Duodenal mucosa (tissue), 2 donors: ENCODE results near the gene MMAB.

Experiments
- H3K27ac ChIP-seq: one replicate; pipeline ENCODE4 v1.7.0; 2013; ENCODE audit warnings: low read depth, low read length
- H3K27me3 ChIP-seq, 2 donors: one replicate each; pipeline ENCODE4 v1.7.0; 2013; ENCODE audit warnings: low read length in 2 of 2, control low read depth in 1 of 2; ENCODE audit not compliant: insufficient read depth in 2 of 2, control insufficient read depth in 1 of 2
- H3K36me3 ChIP-seq, 2 donors: one replicate each; pipeline ENCODE4 v1.7.0; 2013; ENCODE audit warnings: low read length in 2 of 2, control low read depth in 1 of 2; ENCODE audit not compliant: insufficient read depth in 2 of 2, control insufficient read depth in 1 of 2
- H3K4me1 ChIP-seq, 2 donors: one replicate each; pipeline ENCODE4 v1.7.0; 2013; ENCODE audit warnings: low read length in 2 of 2, control low read depth in 1 of 2; ENCODE audit not compliant: insufficient read depth in 2 of 2, control insufficient read depth in 1 of 2
- H3K4me3 ChIP-seq, 2 donors: one replicate each; pipeline ENCODE4 v1.7.0; 2013; ENCODE audit warnings: low read length in 2 of 2, low read depth in 1 of 2
- H3K9ac ChIP-seq, 2 donors: one replicate each; pipeline ENCODE4 v1.7.0; 2013; ENCODE audit warnings: low read length in 2 of 2, low read depth in 1 of 2
- H3K9me3 ChIP-seq, 2 donors: one replicate each; pipeline ENCODE4 v1.7.0; 2013; ENCODE audit warnings: low read length in 2 of 2, control low read depth in 1 of 2; ENCODE audit not compliant: control insufficient read depth in 1 of 2

MMAB gene

GRCh38 chr12:109534456-109534855, 38.8 kb downstream of the MMAB start:
- Histone ChIP-seq H3K9ac (no peak overlapping the region), H3K4me3 (no peak overlapping the region), H3K27ac (no peak overlapping the region), H3K36me3 (peaks cover 14 to 54% of the 10 kb centered on the region in 2 donors), H3K4me1 (no peaks in the 10 kb centered on the region), H3K9me3 (no peaks in the 10 kb centered on the region), H3K27me3 (no peaks in the 10 kb centered on the region)

- Histone ChIP-seq H3K9me3 (no peaks in the 10 kb centered on the region), H3K4me3 (no peak overlapping the region), H3K36me3 (peaks cover 14 to 57% of the 10 kb centered on the region in 2 donors), H3K27me3 (no peaks in the 10 kb centered on the region), H3K4me1 (no peaks in the 10 kb centered on the region), H3K27ac (no peak overlapping the region), H3K9ac (no peak overlapping the region)
Measured at GRCh38 chr12:109533487-109533740, 39.9 kb downstream of the MMAB start.

- Histone ChIP-seq H3K9ac (no peak overlapping the region), H3K27me3 (no peaks in the 10 kb centered on the region), H3K36me3 (peaks cover 16 to 60% of the 10 kb centered on the region in 2 donors), H3K9me3 (no peaks in the 10 kb centered on the region), H3K4me1 (no peaks in the 10 kb centered on the region), H3K4me3 (no peak overlapping the region), H3K27ac (no peak overlapping the region)
Measured at GRCh38 chr12:109532721-109533486, 40.4 kb downstream of the MMAB start.

GRCh38 chr12:109531411-109531810, 41.9 kb downstream of the MMAB start:
- H3K36me3 ChIP-seq, result peaks cover 18 to 73% of the 10 kb centered on the region in 2 donors
- no peaks in the 10 kb centered on the region for H3K4me1 ChIP-seq
- H3K27me3 ChIP-seq, result no peaks in the 10 kb centered on the region
- no peak overlapping the region for H3K4me3 ChIP-seq
- H3K9me3 ChIP-seq, result no peaks in the 10 kb centered on the region
- H3K9ac ChIP-seq, result no peak overlapping the region
- no peak overlapping the region for H3K27ac ChIP-seq

- Histone ChIP-seq H3K4me3 (no peak overlapping the region), H3K27ac (peak overlapping the region; percentile 5), H3K9me3 (no peaks in the 10 kb centered on the region), H3K27me3 (no peaks in the 10 kb centered on the region), H3K9ac (no peak overlapping the region), H3K4me1 (no peaks in the 10 kb centered on the region), H3K36me3 (peaks cover 26 to 79% of the 10 kb centered on the region in 2 donors)
Measured at GRCh38 chr12:109529691-109530640, 43.3 kb downstream of the MMAB start.

GRCh38 chr12:109527489-109528123, 45.7 kb downstream of the MMAB start:
- H3K9ac ChIP-seq, result no peak overlapping the region
- H3K36me3 ChIP-seq, result peaks cover 33 to 78% of the 10 kb centered on the region in 2 donors
- H3K27ac ChIP-seq, result no peak overlapping the region
- H3K4me1 ChIP-seq, result no peaks in the 10 kb centered on the region
- no peaks in the 10 kb centered on the region for H3K27me3 ChIP-seq
- H3K4me3 ChIP-seq, result no peak overlapping the region
- H3K9me3 ChIP-seq, result no peaks in the 10 kb centered on the region

GRCh38 chr12:109525279-109525585, 48.1 kb downstream of the MMAB start:
- no peak overlapping the region for H3K4me3 ChIP-seq
- peaks cover 47 to 83% of the 10 kb centered on the region in 2 donors for H3K36me3 ChIP-seq
- no peaks in the 10 kb centered on the region for H3K27me3 ChIP-seq
- H3K9me3 ChIP-seq, result no peaks in the 10 kb centered on the region
- no peaks in the 10 kb centered on the region for H3K4me1 ChIP-seq
- H3K27ac ChIP-seq, result no peak overlapping the region
- no peak overlapping the region for H3K9ac ChIP-seq

GRCh38 chr12:109524466-109525278, 48.6 kb downstream of the MMAB start:
- peaks cover 0 to 4% of the 10 kb centered on the region in 2 donors for H3K4me1 ChIP-seq
- peaks cover 47 to 83% of the 10 kb centered on the region in 2 donors for H3K36me3 ChIP-seq
- no peaks in the 10 kb centered on the region for H3K9me3 ChIP-seq
- no peaks in the 10 kb centered on the region for H3K27me3 ChIP-seq
- H3K9ac ChIP-seq, result no peak overlapping the region
- no peak overlapping the region for H3K4me3 ChIP-seq
- no peak overlapping the region for H3K27ac ChIP-seq

- no peak overlapping the region for H3K4me3 ChIP-seq
- peaks cover 0 to 4% of the 10 kb centered on the region in 2 donors for H3K4me1 ChIP-seq
- H3K27me3 ChIP-seq, result no peaks in the 10 kb centered on the region
- no peak overlapping the region for H3K27ac ChIP-seq
- no peak overlapping the region for H3K9ac ChIP-seq
- H3K9me3 ChIP-seq, result no peaks in the 10 kb centered on the region
- peaks cover 48 to 84% of the 10 kb centered on the region in 2 donors for H3K36me3 ChIP-seq
Measured at GRCh38 chr12:109523504-109523903, 49.8 kb downstream of the MMAB start.
